HG02981 (cell line): ENCODE data around the gene FHAD1.

Source experiments
- ATAC-seq: cut with Tn5 transposase; IDR thresholded peaks from one replicate; pipeline ENCODE4 v1.9.1; 2021; ENCODE audit warnings: mild to moderate bottlenecking, moderate library complexity; ENCODE audit not compliant: unreplicated experiment

The FHAD1 gene

DNA sequence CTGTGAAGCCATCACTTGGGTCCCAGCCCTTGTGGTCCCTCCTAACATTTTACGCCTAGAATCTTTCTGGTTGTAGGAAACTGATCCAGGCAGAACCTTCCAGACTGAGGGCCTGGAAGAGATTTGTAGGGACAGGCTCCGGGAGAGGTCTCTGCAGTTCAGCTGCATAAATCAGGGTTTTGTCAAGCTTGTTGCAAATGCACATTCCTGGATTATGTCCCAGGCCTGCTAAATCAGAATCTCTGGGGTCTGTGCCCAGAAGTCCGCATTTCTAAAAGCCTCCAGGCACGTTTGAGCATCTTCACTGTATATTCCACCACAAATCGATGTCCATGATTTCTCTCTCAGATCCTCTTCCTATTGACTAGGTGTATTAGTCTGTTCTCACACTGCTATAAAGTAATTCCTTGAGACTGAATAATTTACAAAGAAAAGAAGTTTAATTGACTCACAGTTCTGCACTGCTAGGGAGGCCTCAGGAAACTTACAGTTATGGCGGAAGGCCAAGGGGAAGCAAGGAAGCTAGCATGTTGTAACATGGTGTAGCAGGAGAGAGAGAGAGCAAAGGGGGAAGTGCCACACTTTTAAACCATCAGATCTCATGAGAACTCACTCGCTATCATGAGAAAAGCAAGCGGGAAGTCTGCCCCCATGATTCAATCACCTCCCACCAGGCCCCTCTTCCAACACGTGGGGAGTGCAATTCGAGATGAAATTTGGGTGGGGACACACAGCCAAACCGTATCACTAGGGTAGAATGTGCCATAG, 1.2 kb upstream of the FHAD1 start:
- no peak for ATAC-seq

DNA sequence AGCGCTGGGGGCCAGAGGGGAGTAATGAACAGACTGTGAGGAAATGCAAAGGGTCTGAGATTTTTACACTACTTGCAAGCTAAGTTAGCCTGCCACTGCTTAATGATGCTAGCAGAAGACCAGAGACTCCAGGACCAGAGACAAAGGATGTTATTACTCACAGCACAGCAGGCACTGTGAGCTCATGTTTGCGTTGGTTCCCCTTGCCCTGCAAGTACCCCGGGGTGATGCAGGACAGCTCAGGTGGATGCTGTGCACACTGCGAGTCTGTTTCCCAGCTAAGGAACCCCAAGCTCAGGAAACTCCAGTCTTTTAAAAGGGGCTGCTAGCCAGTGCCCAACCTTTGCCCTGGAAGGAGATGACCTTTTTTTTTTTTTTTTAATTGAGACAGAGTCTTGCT, 1.2 kb downstream of the FHAD1 start:
- no peak for ATAC-seq

DNA sequence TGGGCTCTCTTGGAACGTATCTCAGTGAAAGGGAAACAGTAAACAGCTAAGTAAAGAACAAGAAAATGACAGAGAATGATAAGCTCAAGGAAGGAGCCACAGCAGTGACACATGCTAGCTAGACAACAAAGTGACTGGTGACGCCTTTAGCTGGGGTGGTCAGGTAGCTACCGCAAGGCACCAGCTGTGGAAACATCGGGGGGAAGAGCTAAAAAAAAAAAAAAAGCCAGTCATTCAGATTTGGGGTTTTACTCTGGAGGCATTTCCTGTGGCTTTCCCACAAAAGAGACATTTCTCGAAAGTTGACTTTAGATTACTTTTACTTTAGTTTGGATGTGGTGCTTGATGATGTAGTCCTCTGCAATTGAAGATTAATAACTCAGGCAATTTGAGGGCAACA, 2.1 kb downstream of the FHAD1 start:
- ATAC-seq: peak; percentile 51

DNA sequence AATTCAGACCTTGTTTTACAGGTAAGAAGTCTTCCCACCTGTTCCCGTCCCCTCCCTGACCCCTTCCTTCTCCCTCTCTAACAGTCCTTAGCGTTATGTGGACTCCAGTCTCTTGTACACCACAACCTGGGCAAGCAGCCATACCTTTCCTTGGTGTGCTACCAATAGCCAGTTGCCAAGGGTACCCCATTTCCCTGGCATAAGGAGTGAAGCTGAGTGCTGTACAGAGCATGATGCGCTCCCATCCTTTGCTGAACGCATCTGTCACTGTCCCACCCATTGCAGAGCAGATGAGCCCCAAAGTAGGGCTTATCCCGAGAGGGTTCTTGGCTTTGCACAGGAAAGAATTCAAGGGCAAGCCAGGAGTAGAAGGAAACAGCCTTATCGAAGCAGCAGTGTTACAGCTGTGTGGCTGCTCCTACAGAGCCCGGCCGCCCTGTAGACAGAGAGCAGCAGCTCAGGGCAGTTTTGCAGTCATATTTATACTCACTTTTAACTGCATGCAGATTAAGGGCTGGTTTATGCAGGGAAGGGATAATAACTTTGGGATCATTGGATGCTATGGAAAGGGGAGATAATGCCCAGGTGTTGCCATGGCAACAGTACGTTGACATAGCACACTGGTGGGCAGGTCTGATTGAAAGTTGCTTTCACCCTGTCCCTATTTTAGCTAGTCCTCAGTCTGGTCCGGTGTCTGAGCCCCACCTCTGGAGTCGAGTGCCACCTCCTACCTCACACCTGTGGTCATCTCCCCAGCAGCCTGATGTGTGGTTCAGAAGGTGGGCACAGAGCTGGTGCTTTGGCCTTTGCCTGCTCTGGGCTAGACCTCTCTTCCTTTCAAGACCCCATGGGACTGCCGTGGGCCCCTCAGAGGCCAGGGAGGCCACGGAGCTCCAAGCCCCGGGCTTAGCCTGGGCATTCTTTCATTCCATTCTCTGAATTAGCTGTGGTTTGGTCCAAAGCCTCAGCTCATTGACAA, 5.1 kb downstream of the FHAD1 start:
- ATAC-seq: no peak

DNA sequence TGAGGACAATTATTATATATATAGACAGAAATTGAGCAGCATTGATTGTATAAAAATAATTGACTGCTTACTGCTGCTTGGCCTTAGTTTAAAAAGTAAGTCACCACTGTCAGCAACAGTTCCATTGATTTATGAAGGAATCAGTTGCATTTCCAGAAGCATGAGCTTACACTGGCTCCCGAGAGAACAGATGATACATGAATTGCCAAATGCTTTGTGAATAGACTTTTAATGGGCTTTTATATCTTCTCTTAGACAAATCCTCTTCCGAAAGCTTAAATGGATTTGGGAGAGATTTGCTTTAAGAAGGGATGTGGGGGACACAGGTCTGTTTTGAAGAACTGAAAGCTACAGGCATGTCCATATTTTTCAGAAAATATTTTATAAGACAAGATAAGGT, 7.5 kb downstream of the FHAD1 start:
- no peak for ATAC-seq

DNA sequence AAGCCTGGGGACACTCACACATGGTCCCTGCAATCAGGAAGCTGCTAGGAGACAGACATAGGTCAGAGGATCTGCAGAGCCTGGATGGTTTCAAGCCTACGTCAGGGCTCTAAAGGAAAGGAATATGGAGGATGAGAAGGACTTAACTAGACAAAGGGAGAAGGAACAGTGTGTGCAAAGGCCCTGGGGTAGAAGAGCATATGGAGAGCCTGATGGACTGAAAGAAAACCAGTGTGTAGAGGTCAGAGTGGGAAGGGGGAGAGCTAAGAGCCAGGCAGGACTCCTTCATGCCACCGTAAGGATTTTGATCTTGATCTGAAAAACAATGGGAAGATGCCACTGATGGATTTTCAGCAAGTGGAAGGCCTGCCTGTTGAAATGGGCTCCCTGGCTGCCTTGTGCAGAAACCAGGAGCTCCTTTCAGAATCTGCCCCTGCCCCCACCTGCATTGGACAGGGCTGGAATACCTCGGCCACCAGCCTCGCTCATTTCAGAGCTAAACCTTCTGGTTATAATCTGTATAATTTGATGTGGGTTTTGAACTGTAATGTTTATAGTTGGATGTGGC, 8.6 kb downstream of the FHAD1 start:
- ATAC-seq: no peak

DNA sequence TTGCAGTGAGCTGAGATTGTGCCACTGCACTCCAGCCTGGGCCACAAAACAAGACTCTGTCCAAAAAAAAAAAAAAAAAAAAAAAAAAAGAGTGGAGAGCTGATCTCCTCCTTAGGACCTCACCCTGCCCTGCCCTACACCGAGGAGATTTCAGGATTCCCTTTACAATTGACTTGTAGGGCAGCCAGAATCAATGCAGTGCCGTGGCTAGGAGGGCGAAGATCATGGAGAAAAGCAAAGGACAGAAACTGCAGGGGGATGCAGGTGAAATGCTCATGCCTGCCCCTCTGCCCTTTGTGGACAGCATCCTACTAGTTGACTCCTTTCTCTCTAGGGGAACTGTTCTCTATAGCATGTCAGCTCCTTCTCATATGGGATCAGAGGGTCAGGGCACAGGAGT, 9.6 kb downstream of the FHAD1 start:
- no peak for ATAC-seq

DNA sequence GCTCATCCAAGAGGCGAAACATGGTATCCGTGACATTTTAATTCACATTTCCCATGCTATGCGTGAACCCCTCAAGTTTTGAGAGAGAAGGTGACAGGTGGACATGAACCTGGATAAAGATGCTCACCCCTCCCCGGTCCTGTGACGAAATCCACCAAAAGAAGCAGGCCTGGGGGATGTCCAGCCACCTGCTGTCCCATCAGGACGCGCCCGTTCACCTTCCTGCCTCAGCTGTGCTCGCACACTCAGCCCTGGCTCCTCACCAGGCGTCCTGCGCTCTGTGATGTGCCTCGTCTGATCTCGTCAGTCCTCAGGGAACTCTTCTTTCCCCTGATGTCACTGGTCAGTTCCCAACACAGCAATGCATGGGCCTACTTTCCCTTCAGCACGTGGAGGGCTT, 10.3 kb downstream of the FHAD1 start:
- no peak for ATAC-seq

DNA sequence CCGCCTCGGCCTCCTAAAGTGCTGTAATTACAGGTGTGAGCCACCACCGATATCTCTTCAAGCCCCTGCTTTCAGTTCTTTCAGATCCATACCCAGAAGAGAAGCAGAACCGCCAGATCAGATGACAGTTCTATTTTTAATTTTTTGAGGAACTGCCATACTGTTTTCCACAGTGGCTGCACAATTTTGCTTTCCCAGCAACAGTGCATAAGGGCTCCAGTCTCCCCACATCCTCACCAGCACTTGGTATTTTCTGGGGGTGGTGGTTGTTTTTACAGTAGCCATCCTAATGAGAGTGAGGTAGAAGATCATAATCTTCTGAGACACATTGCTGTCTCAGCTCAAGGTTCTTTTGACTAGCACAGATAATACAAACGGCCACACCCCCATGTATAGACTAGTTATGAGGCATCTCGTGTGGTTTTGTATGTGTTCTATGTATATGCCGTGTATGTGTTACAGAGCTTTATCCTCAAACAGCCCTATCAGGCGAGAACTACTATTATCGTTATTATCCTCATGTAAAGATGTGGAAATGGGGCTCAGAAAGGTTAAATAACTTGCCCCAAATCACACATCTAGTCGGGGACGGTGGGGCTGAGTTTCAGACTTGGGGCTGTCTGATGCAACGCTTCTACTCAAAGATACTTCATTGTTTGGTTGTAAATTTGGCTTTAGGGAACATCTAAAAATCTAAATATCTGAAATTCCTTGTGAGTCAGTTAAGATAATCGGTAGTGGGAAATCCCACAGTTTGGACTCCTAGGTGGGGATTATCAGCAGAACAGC, 12.0 kb downstream of the FHAD1 start:
- no peak for ATAC-seq

DNA sequence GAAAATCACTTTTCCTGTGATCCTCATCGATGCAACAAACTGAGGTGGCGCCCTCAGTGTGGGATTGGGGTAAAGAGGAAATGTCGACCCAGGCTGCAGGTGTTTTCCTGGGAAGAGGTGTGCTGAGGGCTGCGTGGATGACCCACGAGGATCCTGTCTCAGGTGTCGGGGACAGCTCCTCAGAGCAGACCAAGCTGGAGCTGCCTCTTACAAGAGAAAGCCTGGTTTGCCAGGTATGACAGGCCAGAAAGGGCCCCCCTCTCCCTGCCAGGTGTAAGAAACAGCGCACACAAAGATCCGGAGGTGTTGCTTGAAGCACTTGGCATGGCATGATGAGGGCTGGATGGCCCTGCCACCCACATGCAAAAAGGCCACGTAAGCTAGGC, 12.6 kb downstream of the FHAD1 start:
- no peak for ATAC-seq

DNA sequence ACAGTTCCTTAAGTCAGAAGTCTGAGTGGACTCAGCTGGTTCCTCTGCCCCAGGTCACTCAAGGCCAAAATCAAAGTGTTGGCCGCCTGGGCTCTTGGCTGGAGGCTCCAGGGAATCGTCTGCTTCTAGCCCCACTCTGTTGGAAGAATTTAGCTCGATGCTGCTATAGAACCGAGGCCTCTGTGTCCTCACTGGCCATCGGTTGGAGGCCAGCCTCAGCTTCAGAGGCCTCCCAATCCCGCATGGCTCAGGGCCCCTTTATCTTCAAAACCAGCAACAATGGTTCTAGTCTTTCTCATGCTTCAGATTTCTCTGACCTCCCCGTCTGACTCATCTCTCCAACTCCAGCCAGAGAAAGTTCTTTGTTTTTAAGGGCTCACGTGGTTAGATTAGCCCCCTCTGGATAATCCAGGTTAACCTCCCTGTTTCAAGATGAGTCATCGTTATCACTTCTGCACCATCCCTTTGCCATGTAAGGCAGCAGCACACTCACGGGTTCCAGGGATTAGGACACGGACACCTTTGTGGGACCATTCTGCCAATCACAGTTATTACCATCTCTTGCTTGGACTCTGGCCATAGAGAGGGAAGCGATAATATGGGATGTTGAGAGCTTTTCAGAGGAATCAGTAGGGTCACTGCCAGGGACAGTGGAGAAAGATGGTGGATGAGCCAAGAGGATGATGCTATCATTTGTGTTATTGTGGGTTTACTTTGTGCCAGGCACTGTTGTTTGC, 13.6 kb downstream of the FHAD1 start:
- no peak for ATAC-seq

DNA sequence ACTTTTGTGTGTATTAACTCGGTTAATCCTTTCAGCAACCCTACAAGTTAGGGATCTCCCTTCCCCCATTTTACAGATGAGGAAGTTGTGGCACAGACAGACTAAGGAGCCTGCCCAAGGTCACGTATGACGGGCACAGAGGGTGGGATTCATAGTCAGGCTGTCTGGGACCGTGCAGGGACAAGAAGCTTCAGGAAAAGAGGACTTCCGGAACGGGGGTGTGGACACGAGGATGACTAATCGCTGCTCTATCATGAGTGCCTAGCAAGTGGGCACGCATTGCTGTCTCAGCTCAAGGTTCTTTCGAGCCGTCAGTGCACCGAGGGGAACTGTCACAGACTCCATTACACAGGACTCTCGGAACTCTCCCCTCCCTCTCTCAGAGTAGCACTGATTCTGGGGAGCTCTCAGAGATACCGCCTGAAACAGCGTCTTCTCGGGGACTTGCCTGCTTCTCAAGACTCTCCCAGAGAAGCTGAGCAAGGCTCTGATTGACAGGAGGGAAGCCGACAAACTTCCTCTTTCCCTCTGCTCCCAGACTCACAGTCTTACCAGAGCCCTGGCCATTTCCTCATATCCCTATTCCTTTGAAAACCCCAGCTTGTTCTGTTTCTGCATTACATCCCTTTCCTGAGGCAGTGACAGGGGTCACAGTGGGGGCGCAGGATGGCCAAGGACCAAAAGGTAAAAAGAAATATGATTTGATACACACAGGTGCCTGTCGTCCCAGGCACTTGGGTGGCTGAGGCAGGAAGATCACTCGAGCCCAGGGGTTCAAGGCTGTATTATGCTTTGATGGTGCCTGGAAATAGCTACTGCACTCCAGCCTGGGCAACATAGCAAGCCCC, 14.4 kb downstream of the FHAD1 start:
- ATAC-seq: no peak

DNA sequence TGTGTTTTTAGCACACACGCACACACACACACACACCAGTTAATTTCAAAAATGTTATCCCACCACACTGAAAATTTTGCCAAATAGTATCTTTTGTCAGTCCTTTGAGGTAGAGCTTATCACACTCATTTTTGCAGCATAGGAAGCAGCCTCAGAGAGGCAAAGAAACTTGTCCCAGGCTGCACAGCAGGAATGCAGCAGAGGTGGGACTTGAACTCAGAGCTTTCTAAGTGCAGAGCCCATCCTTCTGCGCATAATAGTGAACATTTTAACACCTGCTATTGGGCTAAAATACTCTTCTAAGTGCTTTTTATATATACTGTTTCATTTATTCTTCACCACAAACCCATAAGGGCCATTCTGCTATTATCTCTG, 15.0 kb downstream of the FHAD1 start:
- ATAC-seq: no peak

DNA sequence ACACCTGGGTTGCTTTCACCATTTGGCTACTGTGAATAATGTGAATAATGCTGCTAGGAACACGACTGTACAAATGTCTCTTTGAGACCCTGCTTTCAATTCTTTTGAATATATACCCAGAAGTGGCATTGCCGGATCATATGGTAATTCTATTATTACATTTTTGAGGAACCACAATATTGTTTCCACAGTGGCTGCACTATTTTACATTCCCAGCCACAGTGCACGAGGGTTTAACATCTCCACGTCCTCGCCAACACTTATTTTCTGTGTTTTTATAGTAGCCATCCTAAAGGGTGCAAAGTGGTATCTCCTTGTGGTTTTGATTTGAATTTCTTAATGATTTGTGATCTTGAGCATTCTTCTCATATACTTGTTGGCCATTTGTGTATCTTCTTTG, 15.7 kb downstream of the FHAD1 start:
- ATAC-seq: no peak

DNA sequence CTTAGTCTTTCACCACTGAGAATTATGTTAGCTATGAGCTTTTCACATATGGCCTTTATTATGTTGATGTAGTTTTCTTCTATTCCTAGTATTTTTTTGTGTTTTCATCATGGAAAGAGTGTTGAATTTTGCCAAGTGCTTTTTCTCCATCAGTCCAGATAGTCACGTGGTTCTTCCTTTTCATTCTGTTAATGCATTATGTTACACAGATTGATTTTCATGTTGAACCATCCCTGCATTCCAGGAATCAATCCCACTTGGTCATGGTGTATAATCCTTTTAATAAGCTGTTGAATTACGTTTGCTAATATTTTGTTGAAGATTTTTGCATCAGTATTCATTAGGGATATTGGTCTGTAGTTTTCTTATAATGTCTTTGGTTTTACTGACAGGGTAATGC, 17.7 kb downstream of the FHAD1 start:
- no peak for ATAC-seq

DNA sequence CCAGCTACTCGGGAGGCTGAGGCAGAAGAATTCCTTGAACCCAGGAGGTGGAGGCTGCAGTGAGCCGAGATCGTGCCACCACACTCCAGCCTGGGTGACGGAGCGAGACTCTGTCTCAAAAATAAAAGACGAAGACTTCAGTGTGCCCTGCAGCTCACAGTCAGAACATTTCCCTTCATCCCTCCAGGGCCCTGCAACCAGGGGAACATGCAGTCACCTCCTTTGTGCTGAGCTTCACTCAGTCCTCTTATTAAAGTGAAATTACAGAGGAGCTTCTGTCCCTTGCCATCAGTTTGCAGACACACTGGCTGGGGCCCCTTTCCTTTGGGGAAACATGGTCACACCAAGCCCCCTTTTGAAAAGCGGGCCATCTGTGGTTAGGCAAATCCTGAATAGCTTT, 24.2 kb downstream of the FHAD1 start:
- ATAC-seq: no peak

DNA sequence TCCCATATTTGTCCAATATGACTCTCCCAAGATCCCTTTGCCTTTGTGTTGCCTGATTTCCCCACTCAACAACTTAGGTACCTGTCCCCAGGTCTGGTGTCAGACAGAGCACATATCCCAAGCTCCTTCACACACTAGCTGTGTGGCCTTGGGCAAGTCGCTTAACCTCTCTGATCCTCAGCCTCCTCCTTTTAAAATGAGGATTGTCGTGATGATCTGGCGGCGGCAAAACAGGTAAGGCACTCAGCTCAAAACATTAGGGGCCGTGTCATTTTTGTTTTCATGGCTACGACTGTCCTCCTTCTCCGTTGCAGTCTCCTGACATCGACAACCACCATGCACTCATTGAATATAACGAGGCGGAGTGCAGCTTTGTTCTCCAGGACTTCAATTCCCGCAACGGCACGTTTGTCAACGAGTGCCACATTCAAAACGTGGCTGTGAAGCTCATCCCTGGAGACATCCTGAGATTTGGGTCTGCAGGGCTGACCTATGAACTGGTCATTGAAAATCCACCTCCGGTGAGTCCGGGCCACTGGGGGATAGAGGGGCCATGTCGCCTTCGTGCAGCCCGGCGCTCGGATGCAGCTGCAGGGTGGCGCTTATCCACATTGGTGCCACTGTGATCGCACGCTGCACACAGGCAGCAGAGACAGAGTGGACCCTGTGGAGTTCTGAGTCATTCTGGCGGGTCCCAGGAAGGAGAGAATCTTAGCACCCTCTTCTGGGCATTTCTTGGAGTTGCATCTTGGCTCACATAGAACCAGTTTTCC, 25.2 kb downstream of the FHAD1 start:
- no peak for ATAC-seq

DNA sequence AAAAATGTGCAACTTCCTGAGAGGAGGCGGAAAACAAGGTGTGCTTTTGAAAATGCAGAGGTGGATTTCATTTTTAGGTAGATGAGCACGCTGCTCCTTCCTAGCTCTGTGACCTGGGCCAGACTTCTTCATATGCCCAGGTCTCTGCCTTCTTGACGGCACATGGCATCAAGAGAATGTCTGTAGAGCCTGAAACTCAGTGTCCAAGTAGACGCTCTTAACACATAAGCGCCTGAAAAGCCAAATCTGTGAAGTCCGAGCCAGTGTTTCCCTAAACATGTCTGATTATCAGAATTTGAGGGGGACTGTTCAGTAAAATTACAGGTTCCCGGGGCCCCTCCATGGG, 25.7 kb downstream of the FHAD1 start:
- ATAC-seq: no peak

DNA sequence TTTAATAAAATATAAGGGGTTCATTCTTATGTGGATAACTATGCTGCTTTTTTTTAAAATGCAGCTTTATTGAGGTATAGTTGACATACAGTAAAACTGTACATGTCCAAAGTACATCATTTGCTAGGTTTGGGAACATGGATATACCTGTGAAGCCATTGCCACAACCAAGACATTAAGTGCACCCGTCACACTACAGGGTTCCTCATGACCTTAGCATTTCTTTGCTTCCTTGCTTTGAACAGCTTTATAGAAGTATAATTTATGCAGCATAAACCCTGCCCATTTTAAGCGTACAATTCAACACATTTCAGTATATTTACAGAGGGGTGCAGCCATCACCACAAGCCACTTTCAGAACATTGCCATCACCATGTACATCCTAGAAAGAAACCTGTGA, 26.3 kb downstream of the FHAD1 start:
- no peak for ATAC-seq
